MCF 10A (cell line): ENCODE results near the gene TECTA. TPM values are rescaled to one million over a fixed set of nuclear protein-coding genes. Genes with fewer than 3 reads are reported as not detected.

ENCODE experiments used
- BruUV-seq: library from RNA; stranded (reverse); fragments of 400-500 nt; replicated peaks from 2 replicates; lab custom pipeline; 2021; lab: Mats Ljungman, UMichigan
- CTCF ChIA-PET: fragments of 300-600 bp; sonication (Branson Sonifier 250); formaldehyde crosslinking; extraction: SDS; loops from one replicate; lab custom pipeline; 2021; ENCODE audit warnings: antibody characterized with exemption, inconsistent platforms; lab: Yijun Ruan, JAX
- POLR2A ChIA-PET: fragments of 300-600, 350-650 bp; sonication (Branson Sonifier 250); formaldehyde crosslinking; extraction: SDS; loops from one replicate; lab custom pipeline; 2020; ENCODE audit warnings: antibody characterized with exemption, inconsistent platforms; lab: Yijun Ruan, JAX
- DNase-seq: peaks from one replicate; pipeline ENCODE4 v3.0.0-alpha.2; 2018; ENCODE audit not compliant: unreplicated experiment
- H3K27ac Mint-ChIP-seq: one replicate; pipeline ENCODE4 v1.8.0; 2022; ENCODE audit warnings: mild to moderate bottlenecking, low read depth, mixed read lengths; ENCODE audit not compliant: unreplicated experiment
- H3K27me3 Mint-ChIP-seq: one replicate; pipeline ENCODE4 v1.8.0; 2022; ENCODE audit warnings: mixed read lengths; ENCODE audit not compliant: insufficient read depth, unreplicated experiment
- H3K36me3 Mint-ChIP-seq: one replicate; pipeline ENCODE4 v1.8.0; 2022; ENCODE audit warnings: mild to moderate bottlenecking, moderate library complexity, mixed read lengths; ENCODE audit not compliant: insufficient read depth, unreplicated experiment
- H3K4me1 Mint-ChIP-seq: one replicate; pipeline ENCODE4 v1.8.0; 2022; ENCODE audit warnings: mixed read lengths; ENCODE audit not compliant: insufficient read depth, unreplicated experiment
- H3K4me3 Mint-ChIP-seq: one replicate; pipeline ENCODE4 v1.8.0; 2022; ENCODE audit warnings: mild to moderate bottlenecking, moderate library complexity, mixed read lengths; ENCODE audit not compliant: unreplicated experiment
- H3K9me3 Mint-ChIP-seq: one replicate; pipeline ENCODE4 v1.8.0; 2022; ENCODE audit warnings: mixed read lengths; ENCODE audit not compliant: unreplicated experiment
- intact Hi-C: fragments of 100-400 bp; cut with micrococcal nuclease; formaldehyde crosslinking; loops from 2 replicates; pipeline ENCODE4 v1.14.1; 2022
- total RNA-seq: library from RNA; stranded (reverse); gene quantifications from 2 replicates; pipeline ENCODE4 v1.2.3, GENCODE V29; 2022
- TF ChIP-seq, protein P1 (sequence below): fragments of 200-600 bp; IDR thresholded peaks from one replicate; pipeline ENCODE4 v1.8.0; 2022; ENCODE audit warnings: antibody characterized with exemption, mild to moderate bottlenecking; ENCODE audit not compliant: unreplicated experiment

The TECTA gene
- total RNA-seq, 1 experiment from 2014 or later = 0.30 TPM

- Mint-ChIP-seq H3K36me3 (peaks cover 37% of the 10 kb centered on the region), H3K4me1 (peaks cover 7% of the 10 kb centered on the region), H3K4me3 (no peak overlapping the region), H3K9me3 (no peaks in the 10 kb centered on the region), H3K27ac (no peak overlapping the region), H3K27me3 (no peaks in the 10 kb centered on the region)
- intact Hi-C loops = no loop called here
- CTCF ChIA-PET = no interaction called here
- TF ChIP-seq, protein P1, sequence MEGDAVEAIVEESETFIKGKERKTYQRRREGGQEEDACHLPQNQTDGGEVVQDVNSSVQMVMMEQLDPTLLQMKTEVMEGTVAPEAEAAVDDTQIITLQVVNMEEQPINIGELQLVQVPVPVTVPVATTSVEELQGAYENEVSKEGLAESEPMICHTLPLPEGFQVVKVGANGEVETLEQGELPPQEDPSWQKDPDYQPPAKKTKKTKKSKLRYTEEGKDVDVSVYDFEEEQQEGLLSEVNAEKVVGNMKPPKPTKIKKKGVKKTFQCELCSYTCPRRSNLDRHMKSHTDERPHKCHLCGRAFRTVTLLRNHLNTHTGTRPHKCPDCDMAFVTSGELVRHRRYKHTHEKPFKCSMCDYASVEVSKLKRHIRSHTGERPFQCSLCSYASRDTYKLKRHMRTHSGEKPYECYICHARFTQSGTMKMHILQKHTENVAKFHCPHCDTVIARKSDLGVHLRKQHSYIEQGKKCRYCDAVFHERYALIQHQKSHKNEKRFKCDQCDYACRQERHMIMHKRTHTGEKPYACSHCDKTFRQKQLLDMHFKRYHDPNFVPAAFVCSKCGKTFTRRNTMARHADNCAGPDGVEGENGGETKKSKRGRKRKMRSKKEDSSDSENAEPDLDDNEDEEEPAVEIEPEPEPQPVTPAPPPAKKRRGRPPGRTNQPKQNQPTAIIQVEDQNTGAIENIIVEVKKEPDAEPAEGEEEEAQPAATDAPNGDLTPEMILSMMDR = no peak
- DNase-seq = no peak
- POLR2A ChIA-PET = interaction anchor here (0.6 kb wide), 1 partner anchor 17 kb away, joined by 3 read pairs; no protein-coding TSS in a partner anchor
- no TSS peak for BruUV-seq
Observed at GRCh38 chr11:121089566-121089965, 11.5 kb upstream of the TECTA start.

- no TSS peak for BruUV-seq
- intact Hi-C loops = no loop called here
- Mint-ChIP-seq H3K36me3 (peaks cover 34% of the 10 kb centered on the region), H3K4me3 (no peak overlapping the region), H3K4me1 (peaks cover 7% of the 10 kb centered on the region), H3K27me3 (no peaks in the 10 kb centered on the region), H3K9me3 (no peaks in the 10 kb centered on the region), H3K27ac (no peak overlapping the region)
- DNase-seq = no peak
- CTCF ChIA-PET = interaction anchor here (0.6 to 0.7 kb wide), 2 partner anchors 278 to 357 kb away, joined by 3 read pairs; no protein-coding TSS in a partner anchor
- POLR2A ChIA-PET = no interaction called here
- TF ChIP-seq, protein P1 = no peak
Observed at GRCh38 chr11:121090145-121090721, 10.8 kb upstream of the TECTA start.

- H3K4me1 Mint-ChIP-seq = peaks cover 7% of the 10 kb centered on the region
- H3K27ac Mint-ChIP-seq = no peak overlapping the region
- ChIA-PET POLR2A (no interaction called here), CTCF (no interaction called here)
- H3K27me3 Mint-ChIP-seq = no peaks in the 10 kb centered on the region
- TF ChIP-seq, protein P1 = no peak
- intact Hi-C loops = no loop called here
- peak; percentile 13 for DNase-seq
- peaks cover 20% of the 10 kb centered on the region for H3K36me3 Mint-ChIP-seq
- no peaks in the 10 kb centered on the region for H3K9me3 Mint-ChIP-seq
- BruUV-seq = no TSS peak
- no peak overlapping the region for H3K4me3 Mint-ChIP-seq
Observed at GRCh38 chr11:121091492-121092152, 9.4 kb upstream of the TECTA start.

DNA sequence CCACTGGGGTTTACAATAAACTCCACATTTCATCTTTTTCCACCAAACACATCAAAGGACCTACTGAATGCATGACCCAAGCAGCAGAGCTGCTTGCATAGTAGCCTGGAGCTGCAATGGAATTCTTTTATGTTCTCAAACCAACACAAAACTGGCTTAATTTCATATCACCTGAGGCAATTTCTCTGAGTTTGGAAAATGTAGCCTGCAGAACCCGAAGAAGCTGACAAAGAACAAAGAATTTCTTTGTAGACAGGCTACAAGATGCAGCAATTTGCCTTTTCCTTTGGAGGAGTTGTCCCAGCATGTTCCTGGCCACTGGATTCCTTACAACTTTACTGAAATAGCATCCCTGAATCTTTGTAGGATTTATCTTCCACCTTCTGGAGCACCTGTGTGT lies 5.5 kb upstream of the TECTA start:
- Mint-ChIP-seq H3K4me3 (no peak overlapping the region), H3K27ac (no peak overlapping the region), H3K27me3 (no peaks in the 10 kb centered on the region), H3K36me3 (no peaks in the 10 kb centered on the region), H3K4me1 (peaks cover 7% of the 10 kb centered on the region), H3K9me3 (no peaks in the 10 kb centered on the region)
- ChIA-PET CTCF (no interaction called here), POLR2A (interaction anchor here (0.6 kb wide), 1 partner anchor 29 kb away, joined by 3 read pairs; no protein-coding TSS in a partner anchor)
- TF ChIP-seq, protein P1 = no peak
- intact Hi-C loops = no loop called here
- BruUV-seq = no TSS peak
- no peak for DNase-seq
